Fibroblast of skin of right quadriceps (primary cell): Measurements from ENCODE around the gene DOCK10.

Source experiments
- DNase-seq: peaks from one replicate; pipeline ENCODE4 v3.0.0-alpha.2; 2013

The DOCK10 gene

GRCh38 chr2:224869601-224870233 lies 172.6 kb downstream of the DOCK10 start:
- DNase-seq = peak; percentile 85

GRCh38 chr2:224865016-224865415 lies 177.3 kb downstream of the DOCK10 start:
- peak; percentile 39 for DNase-seq

GRCh38 chr2:224861266-224861665 lies 181.0 kb downstream of the DOCK10 start:
- DNase-seq = no peak

- no peak for DNase-seq
Measured at GRCh38 chr2:224860786-224861185, 181.5 kb downstream of the DOCK10 start.

GRCh38 chr2:224851811-224852210 lies 190.5 kb downstream of the DOCK10 start:
- peak; percentile 8 for DNase-seq

- DNase-seq = peak; percentile 19
Measured at GRCh38 chr2:224850081-224850480, 192.2 kb downstream of the DOCK10 start.

GRCh38 chr2:224849264-224849663 lies 193.0 kb downstream of the DOCK10 start:
- DNase-seq = no peak

- peak; percentile 85 for DNase-seq
Measured at GRCh38 chr2:224847961-224848850, 194.1 kb downstream of the DOCK10 start.

GRCh38 chr2:224847381-224847780 lies 194.9 kb downstream of the DOCK10 start:
- no peak for DNase-seq

- DNase-seq = no peak
Measured at GRCh38 chr2:224846686-224847085, 195.6 kb downstream of the DOCK10 start.

GRCh38 chr2:224846161-224846560 lies 196.1 kb downstream of the DOCK10 start:
- DNase-seq = no peak

- DNase-seq = no peak
Measured at GRCh38 chr2:224843141-224843540, 199.1 kb downstream of the DOCK10 start.

GRCh38 chr2:224841910-224842309 lies 200.4 kb downstream of the DOCK10 start:
- DNase-seq = no peak

- peak; percentile 61 for DNase-seq
Measured at GRCh38 chr2:224838335-224838734, 203.9 kb downstream of the DOCK10 start.

- peak; percentile 85 for DNase-seq
Measured at GRCh38 chr2:224837558-224837957, 204.7 kb downstream of the DOCK10 start.

GRCh38 chr2:224837066-224837465 lies 205.2 kb downstream of the DOCK10 start:
- DNase-seq = no peak

- peak; percentile 64 for DNase-seq
Measured at GRCh38 chr2:224836263-224836662, 206.0 kb downstream of the DOCK10 start.

GRCh38 chr2:224835405-224835804 lies 206.9 kb downstream of the DOCK10 start:
- no peak for DNase-seq

GRCh38 chr2:224833986-224834385 lies 208.3 kb downstream of the DOCK10 start:
- no peak for DNase-seq

GRCh38 chr2:224832207-224832606 lies 210.1 kb downstream of the DOCK10 start:
- peak; percentile 34 for DNase-seq

GRCh38 chr2:224831530-224831929 lies 210.7 kb downstream of the DOCK10 start:
- no peak for DNase-seq

- DNase-seq = no peak
Measured at GRCh38 chr2:224820283-224820991, 221.8 kb downstream of the DOCK10 start.

GRCh38 chr2:224819075-224819474 lies 223.2 kb downstream of the DOCK10 start:
- no peak for DNase-seq

GRCh38 chr2:224817676-224818075 lies 224.6 kb downstream of the DOCK10 start:
- DNase-seq = no peak
